ENCODE data around the gene EIF3I.
A peak's percentile ranks its signal among the peaks of the same experiment; 100 is the strongest.

EIF3I gene

GRCh38 chr1:32180186-32181060 is 41.8 kb upstream of the EIF3I start:
- peak overlapping the region; percentile 77 for H3K4me3 ChIP-seq (replicated peaks; ENCODE audit: low read depth, low read length)
- peak; percentile 60 for DNase-seq (ENCODE audit: low read depth)
- no peak for TF ChIP-seq CTCF (IDR thresholded peaks at IDR 0.05; ENCODE audit: low read length, missing control alignments)

- DNase-seq (ENCODE audit: low read depth) = no peak
- peak overlapping the region; percentile 77 for H3K4me3 ChIP-seq (replicated peaks; ENCODE audit: low read depth, low read length)
- TF ChIP-seq CTCF (IDR thresholded peaks at IDR 0.05; ENCODE audit: low read length, missing control alignments) = no peak
Measured at GRCh38 chr1:32181065-32181464, 41.1 kb upstream of the EIF3I start.

GRCh38 chr1:32181563-32181962 is 40.6 kb upstream of the EIF3I start:
- H3K4me3 ChIP-seq (replicated peaks; ENCODE audit: low read depth, low read length) = peak overlapping the region; percentile 77
- DNase-seq (ENCODE audit: low read depth) = no peak
- TF ChIP-seq CTCF (IDR thresholded peaks at IDR 0.05; ENCODE audit: low read length, missing control alignments) = no peak

GRCh38 chr1:32182060-32182459 is 40.1 kb upstream of the EIF3I start:
- DNase-seq (ENCODE audit: low read depth) = no peak
- H3K4me3 ChIP-seq (replicated peaks; ENCODE audit: low read depth, low read length) = peak overlapping the region; percentile 77
- no peak for TF ChIP-seq CTCF (IDR thresholded peaks at IDR 0.05; ENCODE audit: low read length, missing control alignments)

GRCh38 chr1:32184650-32185049 is 37.6 kb upstream of the EIF3I start:
- H3K4me3 ChIP-seq (replicated peaks; ENCODE audit: low read depth, low read length) = no peak overlapping the region
- DNase-seq (ENCODE audit: low read depth) = no peak
- TF ChIP-seq CTCF (IDR thresholded peaks at IDR 0.05; ENCODE audit: low read length, missing control alignments) = no peak

GRCh38 chr1:32186077-32186476 is 36.1 kb upstream of the EIF3I start:
- no peak for DNase-seq (ENCODE audit: low read depth)
- TF ChIP-seq CTCF (IDR thresholded peaks at IDR 0.05; ENCODE audit: low read length, missing control alignments) = no peak
- H3K4me3 ChIP-seq (replicated peaks; ENCODE audit: low read depth, low read length) = no peak overlapping the region

- no peak overlapping the region for H3K4me3 ChIP-seq (replicated peaks; ENCODE audit: low read depth, low read length)
- no peak for DNase-seq (ENCODE audit: low read depth)
- TF ChIP-seq CTCF (IDR thresholded peaks at IDR 0.05; ENCODE audit: low read length, missing control alignments) = no peak
Measured at GRCh38 chr1:32186491-32186890, 35.7 kb upstream of the EIF3I start.
